Amniotic stem cell (primary cell): ENCODE measurements around the gene FBXL16.
"Not testable (repeated sequence)": the region's sequence is repeated elsewhere in the genome, so short reads cannot be mapped to it uniquely, and the experiment has no call there.

Experiments
- DNase-seq: peaks from one replicate; lab custom pipeline; 2025; lab: John Stamatoyannopoulos, UW

Gene FBXL16

GRCh38 chr16:709566-710499 is 4.2 kb upstream of the FBXL16 start:
- no peak for DNase-seq

- DNase-seq: no peak
Observed at GRCh38 chr16:708959-709358, 3.4 kb upstream of the FBXL16 start.

GRCh38 chr16:708019-708418 is 2.4 kb upstream of the FBXL16 start:
- no peak for DNase-seq

- no peak for DNase-seq
Observed at GRCh38 chr16:707062-707538, 1.5 kb upstream of the FBXL16 start.

- no peak for DNase-seq
Observed at GRCh38 chr16:706189-707061, 824 bp upstream of the FBXL16 start.

- no peak for DNase-seq
Observed at GRCh38 chr16:704552-705380, 835 bp downstream of the FBXL16 start.

- no peak for DNase-seq
Observed at GRCh38 chr16:704047-704446, 1.6 kb downstream of the FBXL16 start.

GRCh38 chr16:703406-703805 is 2.2 kb downstream of the FBXL16 start:
- DNase-seq: no peak

- no peak for DNase-seq
Observed at GRCh38 chr16:702341-702740, 3.3 kb downstream of the FBXL16 start.

GRCh38 chr16:700684-701584 is 4.7 kb downstream of the FBXL16 start:
- DNase-seq: no peak

GRCh38 chr16:698911-699671 is 6.5 kb downstream of the FBXL16 start:
- no peak for DNase-seq

- DNase-seq: no peak
Observed at GRCh38 chr16:695355-696089, 10.1 kb downstream of the FBXL16 start.

GRCh38 chr16:694863-695354 is 10.7 kb downstream of the FBXL16 start:
- no peak for DNase-seq

- no peak for DNase-seq
Observed at GRCh38 chr16:694187-694862, 11.3 kb downstream of the FBXL16 start.

GRCh38 chr16:693766-694165 is 11.8 kb downstream of the FBXL16 start:
- DNase-seq: no peak

GRCh38 chr16:693364-693763 is 12.2 kb downstream of the FBXL16 start:
- DNase-seq: no peak

- no peak for DNase-seq
Observed at GRCh38 chr16:692356-693108, 13.1 kb downstream of the FBXL16 start.

- DNase-seq: not testable (repeated sequence)
Observed at GRCh38 chr16:691242-691641, 14.4 kb downstream of the FBXL16 start.
